Testis (tissue), 3 donors: ENCODE measurements around the gene ZFAND5. TPM values are rescaled to one million over a fixed set of nuclear protein-coding genes. Genes with fewer than 3 reads are reported as not detected.

ENCODE experiments used
- DNase-seq: peaks from one replicate; pipeline ENCODE4 v3.0.0-alpha.2; 2019
- H3K27ac ChIP-seq, 2 donors: fragments of 200-600 bp; sonication (generic); one replicate each; pipeline ENCODE4 v1.5.1; 2019
- H3K27me3 ChIP-seq: fragments of 200-600 bp; sonication (generic); one replicate; pipeline ENCODE4 v1.5.1; 2019
- H3K36me3 ChIP-seq: fragments of 200-600 bp; sonication (generic); one replicate; pipeline ENCODE4 v1.5.1; 2017; ENCODE audit warnings: low read depth; ENCODE audit errors: missing control alignments
- H3K4me1 ChIP-seq: fragments of 200-600 bp; sonication (generic); one replicate; pipeline ENCODE4 v1.5.1; 2019
- H3K4me3 ChIP-seq, 2 donors: fragments of 200-600 bp; sonication (generic); one replicate each; pipeline ENCODE4 v1.5.1; 2017 to 2019
- H3K9me3 ChIP-seq: fragments of 200-600 bp; sonication (generic); one replicate; pipeline ENCODE4 v1.5.1; 2017
- POLR2A ChIP-seq: fragments of 450-650 bp; IDR thresholded peaks from one replicate; pipeline ENCODE4 v1.6.1; 2017; ENCODE audit warnings: antibody characterized with exemption, mild to moderate bottlenecking, moderate library complexity
- WGBS, 2 donors: methylation state at CpG; one replicate each; pipeline ENCODE4 v1.1.5; 2018; 5-methylcytosine and 5-hydroxymethylcytosine counted together
- intact Hi-C: fragments of 100-400 bp; cut with DNase I; formaldehyde crosslinking; loops from one replicate; pipeline ENCODE4 v1.15.1; 2023; ENCODE audit warnings: low total_unique reads
- polyA plus RNA-seq: library from polyadenylated mRNA; stranded (reverse); fragments of 350-450 nt; fragmentation: Illumina TruSeq; extraction: RNeasy Lipid Tissue Mini Kit (QIAGEN cat#74804); gene quantifications from one replicate; pipeline ENCODE4 v1.2.3, GENCODE V29; 2014; ENCODE audit warnings: low read depth, low replicate concordance; ENCODE audit not compliant: insufficient read depth
- total RNA-seq, 2 donors: library from RNA; depleted of rRNA; stranded (reverse); fragments of >200 nt; gene quantifications; one replicate each; pipeline ENCODE4 v1.2.3, GENCODE V29; 2016
- TF ChIP-seq, protein P1 (sequence below), 3 experiments: fragments of 450-650 bp in 2 of 3; fragments of 200-600 bp in 1 of 3; sonication (generic) in 1 of 3; IDR thresholded peaks; one replicate each; pipeline ENCODE4 v1.5.1; 2016 to 2019; ENCODE audit warnings: antibody characterized with exemption in 3 of 3, mild to moderate bottlenecking in 2 of 3, moderate library complexity in 1 of 3

ZFAND5 gene
- total and polyA plus RNA-seq, 3 donors from 2014 or later = 251 to 314 (median 313) TPM

DNA sequence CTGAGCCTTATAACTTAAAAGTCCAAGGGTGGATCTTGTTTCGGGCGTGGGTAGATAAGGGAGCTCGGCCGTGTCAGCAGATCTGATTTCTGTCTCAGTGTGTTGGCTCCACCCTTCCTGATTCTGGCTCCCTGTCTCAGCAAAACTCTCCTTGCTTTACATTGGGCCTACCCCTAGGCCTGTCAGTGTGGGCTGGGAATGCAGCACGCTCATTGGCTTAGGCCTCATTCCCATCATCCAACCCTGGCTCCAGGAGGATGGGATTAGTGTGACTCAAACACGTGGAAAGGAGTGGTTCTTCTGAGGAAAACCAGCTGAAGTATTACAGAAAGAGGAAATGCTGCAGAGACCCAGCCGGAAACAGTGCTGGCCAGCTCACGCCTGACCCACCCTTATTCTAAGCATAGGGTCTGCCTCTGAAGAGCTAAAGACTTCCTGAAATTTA, 59.9 kb downstream of the ZFAND5 start:
- intact Hi-C loops = no loop called here
- Histone ChIP-seq H3K9me3 (no peaks in the 10 kb centered on the region), H3K27ac (peak overlapping the region in 1 of 2 donors; percentile 33), H3K4me1 (no peaks in the 10 kb centered on the region), H3K4me3 (peak overlapping the region in 1 of 2 donors; percentile 14), H3K36me3 (no peaks in the 10 kb centered on the region), H3K27me3 (no peaks in the 10 kb centered on the region)
- no peak for TF ChIP-seq POLR2A
- TF ChIP-seq, protein P1, sequence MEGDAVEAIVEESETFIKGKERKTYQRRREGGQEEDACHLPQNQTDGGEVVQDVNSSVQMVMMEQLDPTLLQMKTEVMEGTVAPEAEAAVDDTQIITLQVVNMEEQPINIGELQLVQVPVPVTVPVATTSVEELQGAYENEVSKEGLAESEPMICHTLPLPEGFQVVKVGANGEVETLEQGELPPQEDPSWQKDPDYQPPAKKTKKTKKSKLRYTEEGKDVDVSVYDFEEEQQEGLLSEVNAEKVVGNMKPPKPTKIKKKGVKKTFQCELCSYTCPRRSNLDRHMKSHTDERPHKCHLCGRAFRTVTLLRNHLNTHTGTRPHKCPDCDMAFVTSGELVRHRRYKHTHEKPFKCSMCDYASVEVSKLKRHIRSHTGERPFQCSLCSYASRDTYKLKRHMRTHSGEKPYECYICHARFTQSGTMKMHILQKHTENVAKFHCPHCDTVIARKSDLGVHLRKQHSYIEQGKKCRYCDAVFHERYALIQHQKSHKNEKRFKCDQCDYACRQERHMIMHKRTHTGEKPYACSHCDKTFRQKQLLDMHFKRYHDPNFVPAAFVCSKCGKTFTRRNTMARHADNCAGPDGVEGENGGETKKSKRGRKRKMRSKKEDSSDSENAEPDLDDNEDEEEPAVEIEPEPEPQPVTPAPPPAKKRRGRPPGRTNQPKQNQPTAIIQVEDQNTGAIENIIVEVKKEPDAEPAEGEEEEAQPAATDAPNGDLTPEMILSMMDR (IDR thresholded peaks at IDR 0.05) = no peak
- peak; percentile 88 for DNase-seq
- 43 to 45% methylated on average over 8 of the region's 8 CpGs for WGBS, 2 donors

DNA sequence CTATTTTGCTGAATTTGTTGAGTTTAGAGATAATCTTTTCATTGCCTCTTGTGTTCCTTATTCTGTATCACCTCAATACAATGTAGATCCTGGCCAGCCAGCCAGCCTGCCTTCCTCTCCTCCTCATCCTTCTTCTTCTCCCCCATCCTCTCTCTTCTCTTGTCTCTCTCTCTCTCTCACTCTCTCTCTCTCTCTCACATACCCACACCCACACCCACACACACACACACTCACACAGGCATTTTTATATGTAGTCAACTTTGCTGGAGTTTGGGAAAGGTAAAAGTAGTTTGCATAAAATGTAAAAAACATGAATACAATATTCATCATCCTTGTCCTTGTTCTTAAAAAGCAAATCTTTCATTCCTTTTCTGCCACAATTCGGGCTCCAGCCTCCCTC, 60.5 kb downstream of the ZFAND5 start:
- TF ChIP-seq, protein P1 (IDR thresholded peaks at IDR 0.05) = no peak
- TF ChIP-seq POLR2A = no peak
- H3K36me3 ChIP-seq = no peaks in the 10 kb centered on the region
- H3K27me3 ChIP-seq = no peaks in the 10 kb centered on the region
- 65% methylated on average over 1 of the region's 1 CpG for WGBS, 2 donors
- no peak overlapping the region for H3K4me3 ChIP-seq
- peak overlapping the region in 1 of 2 donors; percentile 33 for H3K27ac ChIP-seq
- DNase-seq = no peak
- no peaks in the 10 kb centered on the region for H3K4me1 ChIP-seq
- H3K9me3 ChIP-seq = no peaks in the 10 kb centered on the region
- intact Hi-C loops = no loop called here

Other genes with a start within 250 kb of the ZFAND5 start
- gene GDA, start 215.8 kb downstream of the ZFAND5 start, total RNA-seq = 1 to 10 TPM; 1.7 to 3.7 TPM
- 2.1 TPM for gene GDA, start 215.8 kb downstream of the ZFAND5 start, polyA plus RNA-seq
- gene TMC1, start 156.4 kb upstream of the ZFAND5 start, total RNA-seq = 1 to 10 TPM; 2.0 to 5.4 TPM
- gene TMC1, start 156.4 kb upstream of the ZFAND5 start, polyA plus RNA-seq = 3.0 TPM